Peyer's patch (tissue), 4 donors: ENCODE results near the gene IMMP2L. TPM values are rescaled to one million over a fixed set of nuclear protein-coding genes. Genes with fewer than 3 reads are reported as not detected.

Source experiments
- DNase-seq, 3 donors: peaks; one replicate each; pipeline ENCODE4 v3.0.0-alpha.2; 2017 to 2019
- H3K27ac ChIP-seq, 4 donors: fragments of 200-600 bp; sonication (generic); one replicate each; pipeline ENCODE4 v1.5.1; 2016 to 2019
- H3K27me3 ChIP-seq, 2 donors: fragments of 200-600 bp; sonication (generic); one replicate each; pipeline ENCODE4 v1.5.1; 2019
- H3K36me3 ChIP-seq, 3 donors: fragments of 200-600 bp; sonication (generic); one replicate each; pipeline ENCODE4 v1.5.1; 2016 to 2019
- H3K4me1 ChIP-seq, 4 donors: fragments of 200-600 bp; sonication (generic); one replicate each; pipeline ENCODE4 v1.5.1; 2016 to 2019
- H3K4me3 ChIP-seq, 4 donors: fragments of 200-600 bp; sonication (generic); 1 replicate in 3 of 4; 2 replicates in 1 of 4; pipeline ENCODE4 v1.5.1; 2016 to 2019; ENCODE audit warnings: mild to moderate bottlenecking in 1 of 4
- H3K9me3 ChIP-seq, 4 donors: fragments of 200-600 bp; sonication (generic); one replicate each; pipeline ENCODE4 v1.5.1; 2016 to 2019; ENCODE audit warnings: mild to moderate bottlenecking in 1 of 4
- CTCF ChIP-seq, 6 experiments: fragments of 450-650 bp in 4 of 6; fragments of 200-600 bp in 2 of 6; sonication (generic) in 1 of 6; IDR thresholded peaks; one replicate each; pipeline ENCODE4 v1.5.1; 2017 to 2019; ENCODE audit warnings: antibody characterized with exemption in 6 of 6, mild to moderate bottlenecking in 3 of 6, moderate library complexity in 1 of 6
- POLR2A ChIP-seq, 2 donors: fragments of 450-650 bp; IDR thresholded peaks; one replicate each; pipeline ENCODE4 v1.5.1; 2017; ENCODE audit warnings: antibody characterized with exemption in 2 of 2, mild to moderate bottlenecking in 2 of 2, moderate library complexity in 2 of 2
- total RNA-seq, 4 donors: library from RNA; depleted of rRNA; stranded (reverse); fragments of >200 nt; gene quantifications; one replicate each; pipeline ENCODE4 v1.1.0, GENCODE V29; 2016

The IMMP2L gene
- total RNA-seq, 4 donors from 2014 or later = 5.1 to 16.5 (median 10.9) TPM

DNA sequence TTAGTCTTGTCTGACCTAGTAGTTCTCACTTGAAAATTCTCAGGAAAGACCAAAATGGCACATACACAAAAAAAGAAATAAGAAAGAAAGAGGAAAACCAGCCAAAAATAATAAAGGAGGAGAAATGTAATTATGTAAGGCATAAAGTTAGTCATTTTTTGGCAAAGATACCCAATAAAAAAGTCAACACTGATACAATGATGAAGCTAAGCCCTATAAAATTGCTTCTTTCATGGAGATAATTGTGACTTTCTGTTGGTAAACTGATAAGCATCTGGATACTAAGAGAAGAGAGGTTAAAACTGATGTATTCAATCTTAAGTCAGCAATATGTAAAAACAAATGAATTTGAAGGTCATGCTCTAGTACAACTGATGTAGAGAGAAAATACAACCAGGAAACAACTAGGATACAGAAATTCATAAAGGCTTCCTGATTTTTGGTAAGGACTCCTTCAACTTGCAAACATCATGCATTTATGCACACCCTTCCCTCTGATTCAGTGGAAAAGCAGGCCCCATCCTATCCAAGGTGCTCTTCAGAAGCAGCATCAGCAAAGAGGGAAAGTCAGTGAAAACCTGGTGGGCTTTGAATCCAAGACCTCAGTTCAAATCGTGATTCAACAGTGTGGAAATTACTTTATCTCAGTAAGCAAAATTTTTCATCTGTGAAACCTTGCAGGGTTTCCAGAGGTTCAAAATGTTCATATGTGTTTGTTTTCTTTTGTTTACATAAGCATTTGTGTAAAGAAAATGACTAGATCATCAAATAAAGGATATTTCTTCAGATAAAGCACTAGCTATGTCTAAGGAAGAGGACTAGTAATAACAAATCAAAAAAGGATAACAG, 32.6 kb downstream of the IMMP2L start:
- Histone ChIP-seq H3K9me3 (no peaks in the 10 kb centered on the region), H3K27ac (no peak overlapping the region), H3K27me3 (no peaks in the 10 kb centered on the region), H3K4me1 (peaks cover 0 to 5% (median 0%) of the 10 kb centered on the region in 4 donors), H3K4me3 (no peak overlapping the region), H3K36me3 (no peaks in the 10 kb centered on the region)
- no peak for TF ChIP-seq POLR2A (IDR thresholded peaks at IDR 0.05)
- TF ChIP-seq CTCF (IDR thresholded peaks at IDR 0.05) = no peak
- no peak for DNase-seq

GRCh38 chr7:111528331-111528730, 34.0 kb downstream of the IMMP2L start:
- no peaks in the 10 kb centered on the region for H3K36me3 ChIP-seq
- H3K4me3 ChIP-seq = no peak overlapping the region
- no peak for DNase-seq
- H3K4me1 ChIP-seq = peaks cover 0 to 5% (median 0%) of the 10 kb centered on the region in 4 donors
- no peak for TF ChIP-seq POLR2A (IDR thresholded peaks at IDR 0.05)
- no peak for TF ChIP-seq CTCF (IDR thresholded peaks at IDR 0.05)
- H3K27ac ChIP-seq = no peak overlapping the region
- no peaks in the 10 kb centered on the region for H3K27me3 ChIP-seq
- no peaks in the 10 kb centered on the region for H3K9me3 ChIP-seq

DNA sequence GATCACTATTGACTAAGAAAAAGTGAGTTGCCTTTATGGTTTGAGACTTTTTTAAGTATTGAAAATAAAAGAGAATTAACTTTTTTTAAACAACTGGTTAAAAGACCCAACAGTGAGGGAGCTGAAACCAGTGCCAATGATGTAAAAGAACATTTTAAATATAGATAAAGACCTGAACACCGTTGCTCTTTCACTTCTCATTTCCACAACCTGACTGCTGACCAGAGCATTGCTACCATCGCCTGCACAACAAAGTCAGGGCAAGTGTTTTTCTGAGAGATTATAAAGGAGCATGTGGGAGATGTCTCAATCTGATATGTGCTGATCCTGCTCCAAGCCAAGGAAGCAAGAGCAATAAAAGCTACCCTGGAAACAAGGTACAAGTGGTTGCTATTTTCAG, 34.7 kb downstream of the IMMP2L start:
- TF ChIP-seq CTCF (IDR thresholded peaks at IDR 0.05) (no peak), POLR2A (IDR thresholded peaks at IDR 0.05) (no peak)
- Histone ChIP-seq H3K27me3 (no peaks in the 10 kb centered on the region), H3K36me3 (no peaks in the 10 kb centered on the region), H3K27ac (no peak overlapping the region), H3K9me3 (no peaks in the 10 kb centered on the region), H3K4me1 (peaks cover 0 to 5% (median 0%) of the 10 kb centered on the region in 4 donors), H3K4me3 (no peak overlapping the region)
- no peak for DNase-seq

DNA sequence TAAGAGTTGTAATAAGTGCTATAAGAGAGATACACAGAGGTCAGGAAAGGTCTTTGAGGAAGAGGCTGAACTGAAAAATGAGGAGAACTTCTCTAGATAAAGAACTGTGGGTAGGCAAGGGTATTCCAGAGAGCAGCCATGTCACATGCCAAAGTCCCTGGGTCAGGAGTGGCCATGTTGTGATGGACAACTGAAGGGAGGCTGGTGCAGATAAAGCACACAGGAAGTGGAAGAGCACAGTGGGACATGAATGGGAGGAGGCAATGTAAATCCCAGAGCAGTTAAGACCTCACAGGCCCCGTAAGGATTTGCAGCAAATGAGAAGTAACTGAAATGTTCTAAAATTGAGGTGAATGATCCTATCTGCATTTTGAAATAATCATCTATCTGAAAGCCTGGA, 37.2 kb downstream of the IMMP2L start:
- H3K27me3 ChIP-seq = no peaks in the 10 kb centered on the region
- H3K9me3 ChIP-seq = no peaks in the 10 kb centered on the region
- no peaks in the 10 kb centered on the region for H3K36me3 ChIP-seq
- H3K4me3 ChIP-seq = no peak overlapping the region
- peaks cover 0 to 5% (median 0%) of the 10 kb centered on the region in 4 donors for H3K4me1 ChIP-seq
- no peak overlapping the region for H3K27ac ChIP-seq
- DNase-seq = no peak
- TF ChIP-seq CTCF (IDR thresholded peaks at IDR 0.05) (no peak), POLR2A (IDR thresholded peaks at IDR 0.05) (no peak)

DNA sequence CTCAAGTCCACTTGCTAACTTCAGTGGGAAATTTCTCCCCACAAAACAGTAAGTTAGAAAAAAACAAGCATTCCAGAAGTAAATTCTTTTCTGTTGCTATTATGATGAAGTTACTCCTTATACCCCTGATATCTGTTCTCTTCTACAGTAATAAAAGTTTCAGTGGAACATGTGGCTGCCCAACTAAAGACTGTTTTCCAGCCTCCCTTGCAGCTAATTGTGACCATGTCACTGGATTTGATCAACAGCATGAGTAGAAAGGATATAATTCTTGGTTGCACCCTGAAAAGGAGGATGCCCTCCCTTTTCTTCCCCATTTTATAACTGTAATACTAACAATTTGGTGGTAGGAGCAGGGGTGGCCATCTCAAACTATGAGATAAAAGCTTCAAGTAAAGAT, 40.6 kb downstream of the IMMP2L start:
- no peaks in the 10 kb centered on the region for H3K27me3 ChIP-seq
- no peak overlapping the region for H3K4me3 ChIP-seq
- no peak for TF ChIP-seq CTCF (IDR thresholded peaks at IDR 0.05)
- TF ChIP-seq POLR2A (IDR thresholded peaks at IDR 0.05) = no peak
- H3K4me1 ChIP-seq = no peaks in the 10 kb centered on the region
- DNase-seq = no peak
- H3K36me3 ChIP-seq = no peaks in the 10 kb centered on the region
- H3K9me3 ChIP-seq = no peaks in the 10 kb centered on the region
- H3K27ac ChIP-seq = no peak overlapping the region
